GM21528 (cell line): ENCODE data around the gene PLD4.
"Not testable (repeated sequence)": the region's sequence is repeated elsewhere in the genome, so short reads cannot be mapped to it uniquely, and the experiment has no call there.

Experiments used
- ATAC-seq: cut with Tn5 transposase; IDR thresholded peaks from one replicate; pipeline ENCODE4 v1.9.1; 2021; ENCODE audit warnings: mild to moderate bottlenecking, moderate library complexity; ENCODE audit not compliant: unreplicated experiment, low FRiP score

Gene PLD4

DNA sequence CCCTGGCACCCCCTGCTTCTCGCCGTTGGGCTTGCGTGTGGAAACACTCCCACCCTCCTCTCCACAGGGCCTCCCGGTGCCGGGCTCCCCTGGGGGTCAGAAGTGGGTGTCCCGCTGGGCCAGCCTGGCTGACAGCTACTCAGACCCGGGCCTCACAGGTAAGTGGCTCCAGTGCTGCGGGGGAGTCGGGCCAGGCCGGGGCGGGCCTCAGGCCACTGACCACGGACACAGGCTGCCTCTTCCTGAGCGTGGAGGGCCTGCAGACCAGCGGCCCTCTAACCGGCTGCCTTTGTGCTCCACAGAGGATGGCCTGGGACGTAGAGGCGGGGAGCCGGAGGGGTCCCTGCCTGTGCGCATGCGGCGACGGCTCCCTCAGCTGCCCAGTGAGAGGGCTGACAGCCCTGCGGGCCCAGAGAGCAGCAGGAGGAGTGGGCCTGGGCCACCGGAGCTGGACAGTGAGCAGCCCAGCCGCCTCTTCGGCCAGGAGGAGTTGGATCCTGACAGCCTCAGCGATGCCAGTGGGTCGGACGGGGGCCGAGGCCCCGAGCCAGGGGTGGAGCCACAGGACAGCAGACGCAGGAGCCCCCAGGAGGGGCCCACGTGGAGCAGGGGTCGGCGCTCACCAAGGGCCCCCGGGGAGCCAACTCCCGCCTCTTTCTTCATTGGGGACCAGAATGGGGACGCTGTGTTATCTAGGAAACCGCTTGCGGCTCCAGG is 38.5 kb upstream of the PLD4 start:
- ATAC-seq = no peak

DNA sequence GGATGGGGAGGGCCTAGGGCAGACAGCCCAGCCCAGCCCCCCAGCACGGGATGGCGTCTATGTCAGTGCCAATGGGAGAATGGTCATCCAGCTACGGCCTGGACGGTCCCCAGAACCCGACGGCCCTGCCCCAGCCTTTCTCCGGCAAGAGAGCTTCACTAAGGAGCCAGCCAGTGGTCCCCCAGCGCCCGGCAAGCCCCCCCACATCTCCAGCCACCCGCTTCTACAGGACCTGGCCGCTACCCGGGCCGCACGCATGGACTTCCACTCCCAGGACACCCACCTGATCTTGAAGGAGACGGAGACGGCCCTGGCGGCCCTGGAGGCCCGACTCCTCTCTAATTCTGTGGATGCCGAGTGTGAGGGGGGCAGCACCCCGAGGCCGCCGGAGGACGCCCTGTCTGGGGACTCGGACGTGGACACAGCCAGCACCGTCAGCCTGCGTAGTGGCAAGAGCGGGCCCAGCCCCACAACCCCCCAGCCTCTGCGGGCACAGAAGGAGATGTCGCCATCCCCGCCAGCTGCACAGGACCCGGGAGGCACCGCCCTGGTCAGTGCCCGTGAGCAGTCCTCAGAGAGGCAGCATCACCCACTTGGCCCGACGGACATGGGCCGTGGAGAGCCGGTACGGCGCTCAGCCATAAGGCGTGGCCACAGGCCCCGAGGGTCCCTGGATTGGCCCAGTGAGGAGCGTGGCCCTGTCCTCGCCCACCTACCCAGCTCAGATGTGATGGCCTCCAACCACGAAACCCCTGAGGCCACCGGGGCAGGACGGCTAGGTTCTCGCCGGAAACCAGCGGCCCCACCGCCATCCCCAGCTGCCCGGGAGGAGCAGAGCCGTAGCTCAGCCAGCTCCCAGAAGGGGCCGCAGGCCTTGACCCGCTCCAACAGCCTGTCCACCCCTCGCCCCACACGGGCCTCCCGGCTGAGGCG is 37.7 kb upstream of the PLD4 start:
- no peak for ATAC-seq

DNA sequence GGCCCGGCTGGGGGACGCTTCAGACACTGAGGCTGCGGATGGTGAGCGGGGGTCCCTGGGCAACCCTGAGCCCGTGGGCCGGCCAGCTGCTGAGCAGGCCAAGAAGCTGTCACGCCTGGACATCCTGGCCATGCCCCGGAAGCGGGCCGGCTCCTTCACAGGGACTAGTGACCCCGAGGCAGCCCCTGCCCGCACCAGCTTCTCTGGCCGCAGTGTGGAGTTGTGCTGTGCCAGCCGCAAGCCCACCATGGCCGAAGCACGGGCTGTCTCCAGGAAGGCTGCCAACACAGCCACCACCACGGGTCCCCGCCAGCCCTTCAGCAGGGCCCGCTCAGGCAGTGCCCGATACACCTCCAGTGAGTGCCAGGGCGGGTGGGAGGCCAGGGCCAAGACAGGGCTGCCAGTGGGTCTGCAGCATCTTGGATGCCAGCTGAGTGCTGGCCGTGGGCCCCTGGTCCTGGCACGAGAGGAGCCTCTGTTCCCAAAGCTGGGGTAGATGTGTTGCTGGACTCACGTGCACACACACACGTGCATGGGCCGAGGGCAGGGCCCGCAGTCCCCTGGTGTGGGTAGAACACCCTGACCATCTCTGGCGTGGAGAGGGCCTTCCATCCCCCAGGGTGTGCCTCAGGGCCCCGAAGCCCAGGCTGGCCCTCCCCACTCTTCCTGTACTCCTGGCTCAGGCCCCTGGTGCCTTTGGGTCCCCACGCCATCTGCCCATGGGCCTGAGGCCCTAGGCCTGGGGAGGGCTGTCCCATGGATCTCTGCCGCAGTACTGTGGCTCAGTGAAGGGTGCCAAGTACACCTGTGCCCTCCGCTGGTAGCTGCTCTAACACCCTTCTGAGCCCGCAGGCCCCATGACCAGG is 36.8 kb upstream of the PLD4 start:
- no peak for ATAC-seq

GRCh38 chr14:104888489-104889374 is 35.9 kb upstream of the PLD4 start:
- ATAC-seq = no peak

GRCh38 chr14:104889375-104889757 is 35.3 kb upstream of the PLD4 start:
- ATAC-seq = no peak

- ATAC-seq = not testable (repeated sequence)
Observed at GRCh38 chr14:104890292-104890691, 34.4 kb upstream of the PLD4 start.

DNA sequence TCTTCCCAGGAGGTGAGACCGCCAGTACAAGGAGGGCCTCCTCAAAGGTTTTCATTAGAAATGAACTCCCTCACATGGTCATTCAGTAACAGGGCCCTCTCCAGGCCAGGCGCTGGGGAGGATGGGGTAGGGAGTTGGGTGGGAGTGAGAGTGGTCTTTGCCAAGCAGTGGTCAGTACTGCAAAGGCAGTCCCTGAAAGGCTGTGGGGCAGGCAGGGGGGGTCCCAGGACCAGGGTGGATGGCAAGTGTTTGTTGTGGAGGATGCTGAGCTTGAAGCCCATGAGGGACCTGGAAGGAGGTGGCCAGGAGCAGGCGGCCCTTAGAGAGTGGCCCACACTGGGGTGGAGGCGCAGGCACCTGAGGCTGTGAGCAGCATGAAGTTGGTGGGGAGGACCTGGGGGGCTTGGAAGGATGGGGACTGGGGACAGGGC is 33.5 kb upstream of the PLD4 start:
- ATAC-seq = no peak

DNA sequence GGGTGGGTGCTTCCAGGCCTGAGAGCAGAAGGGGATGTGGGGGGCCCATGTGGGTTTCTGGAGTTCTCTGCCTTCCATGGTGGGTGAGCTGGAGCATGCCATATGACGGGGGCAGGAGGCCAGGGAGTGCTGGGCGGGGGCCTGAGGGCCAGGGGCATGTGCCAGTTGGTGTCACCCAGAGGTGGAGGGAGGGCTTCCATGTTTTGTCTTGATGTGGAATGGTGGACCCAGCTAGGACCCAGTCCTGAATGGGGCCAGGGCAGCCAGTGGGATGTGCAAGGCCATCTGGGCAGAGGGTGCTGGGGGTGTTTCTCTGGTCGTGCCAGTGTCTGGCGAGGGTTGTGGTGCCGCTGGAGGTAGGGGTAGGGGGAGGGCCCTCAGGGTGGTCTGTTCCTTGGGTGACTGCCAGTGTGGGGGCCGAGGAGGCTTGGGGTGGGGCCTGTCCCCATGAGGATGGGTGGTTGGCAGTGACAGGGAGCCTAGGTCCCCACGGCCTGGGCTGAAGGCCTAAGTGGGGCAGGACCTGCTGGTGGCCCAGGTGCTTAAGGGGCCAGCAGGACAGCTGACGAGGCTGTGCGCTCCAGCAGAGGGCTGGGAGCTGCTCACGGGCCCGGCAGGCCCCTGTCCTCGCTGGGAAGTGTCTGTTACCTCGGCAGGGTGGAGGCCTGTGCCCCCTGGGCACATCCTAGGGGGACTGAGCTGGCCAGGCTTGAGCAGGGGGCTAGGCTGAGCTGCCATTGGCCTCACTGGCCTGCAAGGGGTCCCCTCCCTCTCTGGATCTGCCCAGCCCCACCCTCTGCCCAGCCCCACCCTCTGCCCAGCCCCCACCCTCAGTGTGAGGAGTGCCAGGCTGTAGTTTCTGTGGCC is 32.8 kb upstream of the PLD4 start:
- ATAC-seq = no peak

DNA sequence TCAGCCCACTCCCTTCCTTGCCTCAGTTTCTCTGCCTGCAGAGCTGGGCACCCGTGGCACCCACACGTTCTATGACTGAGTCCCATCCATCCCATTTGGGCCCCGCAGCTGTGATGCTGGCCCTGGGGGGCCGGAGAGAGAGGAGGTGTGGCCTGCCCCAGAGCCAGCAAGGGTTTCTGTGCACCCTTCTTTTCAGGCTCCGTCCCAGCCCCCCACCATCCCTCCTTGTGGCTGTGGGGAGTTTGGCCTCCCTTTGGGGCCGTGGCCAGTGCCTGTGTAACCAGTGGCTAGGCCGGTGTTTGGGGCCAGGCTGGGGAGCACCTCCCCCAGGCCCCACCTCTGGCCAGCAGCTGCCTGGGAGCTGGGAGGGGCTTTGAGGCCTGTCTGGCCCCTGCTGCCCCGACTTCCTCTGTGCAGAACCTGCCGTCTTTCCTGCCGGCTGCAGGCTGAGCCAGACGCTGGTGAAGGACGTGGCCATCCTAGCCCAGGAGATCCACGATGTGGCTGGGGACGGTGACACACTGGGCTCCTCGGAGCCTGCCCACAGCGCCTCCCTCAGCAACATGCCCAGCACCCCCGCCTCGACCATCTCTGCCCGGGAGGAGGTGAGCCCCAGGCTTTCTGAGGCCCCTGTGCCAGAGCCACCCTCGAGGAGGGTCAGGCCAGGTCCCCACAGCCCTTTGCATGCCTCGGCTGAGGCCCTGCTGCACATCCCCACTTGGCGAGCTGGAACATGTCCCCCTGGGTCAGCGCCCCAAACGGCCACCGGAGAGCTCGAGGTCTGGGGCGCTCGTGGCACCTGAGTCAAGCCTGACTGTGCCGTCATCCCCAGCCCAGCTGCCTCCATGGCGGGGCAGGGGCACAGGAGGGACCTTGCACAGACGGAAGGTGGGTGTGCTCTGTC is 31.9 kb upstream of the PLD4 start:
- no peak for ATAC-seq

GRCh38 chr14:104893435-104894207 is 31.1 kb upstream of the PLD4 start:
- no peak for ATAC-seq

GRCh38 chr14:104894331-104895206 is 30.1 kb upstream of the PLD4 start:
- no peak for ATAC-seq

GRCh38 chr14:104895207-104895785 is 29.4 kb upstream of the PLD4 start:
- no peak for ATAC-seq

DNA sequence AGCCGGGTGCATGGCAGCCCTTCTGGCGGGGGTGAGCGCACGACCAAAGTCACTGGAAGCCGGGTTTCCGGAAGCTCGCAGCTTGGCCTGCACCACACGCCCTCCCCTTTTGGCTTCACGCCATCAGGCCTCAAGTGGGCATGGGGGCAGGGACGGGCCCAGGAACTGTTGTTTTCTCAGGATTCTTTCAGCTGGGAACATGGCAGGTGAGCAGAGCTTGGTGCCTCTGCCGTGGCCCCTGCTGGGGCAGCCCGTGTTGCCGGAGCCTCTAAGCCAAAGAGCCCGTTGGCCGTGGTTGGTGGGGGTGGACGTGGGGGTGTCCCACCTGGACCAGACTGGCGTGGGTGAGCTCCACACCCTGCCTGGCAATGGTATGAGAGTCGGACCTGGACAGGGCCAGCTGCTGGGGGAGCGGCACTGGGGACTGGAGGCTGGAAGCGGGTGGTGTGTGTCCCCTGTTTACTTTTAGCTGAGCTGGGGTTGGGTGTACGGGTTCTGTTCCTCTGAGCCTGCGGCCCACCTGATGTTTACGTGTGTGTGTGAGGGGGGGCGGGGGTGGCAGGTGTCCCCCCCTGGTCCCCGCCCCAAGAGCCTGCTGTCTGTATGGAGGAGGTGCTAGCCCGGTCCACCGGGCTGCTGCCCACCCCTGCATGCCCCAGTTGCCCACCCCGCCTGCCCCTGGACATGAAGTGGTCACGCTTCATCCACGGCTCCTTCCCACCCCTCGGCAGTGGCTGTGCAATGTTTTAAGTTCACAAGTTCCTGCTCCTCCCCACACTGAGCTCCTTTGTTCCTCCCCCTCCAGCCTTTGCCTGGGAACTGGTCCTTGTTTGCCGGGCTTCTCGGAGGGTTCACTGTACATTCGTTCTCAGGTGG is 28.7 kb upstream of the PLD4 start:
- no peak for ATAC-seq

DNA sequence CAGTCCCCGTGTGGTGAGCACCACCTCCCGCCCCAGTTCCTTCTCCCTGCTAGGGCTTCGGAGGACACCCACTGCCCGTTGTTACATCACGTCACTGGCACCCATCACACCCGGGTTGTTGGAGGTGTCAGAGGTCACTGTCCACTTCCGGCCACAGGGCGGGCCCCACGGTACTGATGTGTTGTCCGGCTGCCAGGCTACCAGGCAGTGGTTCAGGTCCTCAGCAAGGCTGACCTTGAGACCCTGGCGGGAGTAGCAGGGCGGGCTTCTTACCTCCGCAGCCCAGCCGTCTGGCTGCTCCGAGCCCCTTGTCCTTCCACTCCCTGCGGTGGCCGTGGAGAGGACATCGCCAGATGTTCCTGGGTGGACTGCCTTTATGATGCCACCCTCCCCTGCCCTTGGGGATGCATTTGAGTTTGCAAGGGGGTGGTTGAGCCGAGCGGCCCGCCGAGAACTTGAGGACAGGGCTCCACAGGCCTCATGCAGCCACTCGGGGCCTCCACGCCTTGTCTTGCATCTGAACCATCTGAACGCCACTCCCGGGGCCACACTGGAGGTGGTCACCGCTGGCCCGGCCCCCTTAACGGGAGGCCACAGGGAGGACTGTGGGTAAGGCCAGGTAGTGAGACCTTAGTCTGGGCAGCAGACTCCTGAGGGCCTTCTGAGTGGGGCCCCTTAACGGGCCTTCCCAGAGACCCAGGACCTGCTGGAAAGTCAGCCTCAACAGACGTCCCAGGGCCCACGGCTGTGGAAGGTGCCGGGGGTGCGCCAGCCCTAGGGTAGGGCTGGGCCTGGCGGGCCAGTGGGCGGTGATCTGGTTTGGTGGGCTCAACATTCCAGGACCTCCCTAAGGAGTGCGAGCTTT is 27.1 kb upstream of the PLD4 start:
- ATAC-seq = no peak
